Daoy (cell line): ENCODE data around the gene HNRNPH3. TPM values are rescaled to one million over a fixed set of nuclear protein-coding genes. Genes with fewer than 3 reads are reported as not detected.
"Not testable (repeated sequence)": the region's sequence is repeated elsewhere in the genome, so short reads cannot be mapped to it uniquely, and the experiment has no call there.

Experiments used
- DNase-seq: peaks from one replicate; pipeline ENCODE4 v3.0.0-alpha.2; 2015; ENCODE audit warnings: low read depth
- total RNA-seq: library from RNA; depleted of rRNA; stranded (reverse); fragments of >200 nt; shearing (Covaris generic); gene quantifications from 2 replicates; pipeline ENCODE4 v1.2.3, GENCODE V29; 2014; rRNA removed

Gene HNRNPH3
- total RNA-seq: 27.3 and 35.5 TPM in 2 replicates

- peak; percentile 98 for DNase-seq
These were observed at the start of gene HNRNPH3 for GRCh38 chr10:68331455-68332258. Gene HNRNPH3 (plus strand): TSS chr10:68332064. CDS start chr10:68337222, 5,158 bp downstream.

GRCh38 chr10:68284062-68285001, 47.5 kb upstream of the HNRNPH3 start:
- peak; percentile 33 for DNase-seq

- no peak for DNase-seq
These were observed 43.1 kb upstream of the HNRNPH3 start for GRCh38 chr10:68288717-68289116.

GRCh38 chr10:68290736-68291135, 41.1 kb upstream of the HNRNPH3 start:
- DNase-seq: no peak

GRCh38 chr10:68296843-68297663, 34.8 kb upstream of the HNRNPH3 start:
- no peak for DNase-seq

GRCh38 chr10:68301301-68301700, 30.6 kb upstream of the HNRNPH3 start:
- DNase-seq: no peak

GRCh38 chr10:68301790-68302502, 29.9 kb upstream of the HNRNPH3 start:
- DNase-seq: peak; percentile 17

GRCh38 chr10:68302503-68302823, 29.4 kb upstream of the HNRNPH3 start:
- no peak for DNase-seq

- DNase-seq: no peak
These were observed 29.0 kb upstream of the HNRNPH3 start for GRCh38 chr10:68302871-68303270.

GRCh38 chr10:68303849-68304412, 27.9 kb upstream of the HNRNPH3 start:
- no peak for DNase-seq

GRCh38 chr10:68305854-68306253, 26.0 kb upstream of the HNRNPH3 start:
- no peak for DNase-seq

GRCh38 chr10:68310531-68310930, 21.3 kb upstream of the HNRNPH3 start:
- no peak for DNase-seq

GRCh38 chr10:68314930-68315329, 16.9 kb upstream of the HNRNPH3 start:
- DNase-seq: not testable (repeated sequence)

GRCh38 chr10:68315582-68315981, 16.3 kb upstream of the HNRNPH3 start:
- DNase-seq: no peak

- DNase-seq: no peak
These were observed 13.4 kb upstream of the HNRNPH3 start for GRCh38 chr10:68318331-68319059.

GRCh38 chr10:68324396-68324795, 7.5 kb upstream of the HNRNPH3 start:
- DNase-seq: not testable (repeated sequence)

- DNase-seq: peak; percentile 21
These were observed 3.7 kb upstream of the HNRNPH3 start for GRCh38 chr10:68327889-68328786.

- no peak for DNase-seq
These were observed 2.4 kb upstream of the HNRNPH3 start for GRCh38 chr10:68329506-68329861.

- peak; percentile 16 for DNase-seq
These were observed 911 bp upstream of the HNRNPH3 start for GRCh38 chr10:68330852-68331454.
